ENCODE measurements around the gene SASS6.

DNA sequence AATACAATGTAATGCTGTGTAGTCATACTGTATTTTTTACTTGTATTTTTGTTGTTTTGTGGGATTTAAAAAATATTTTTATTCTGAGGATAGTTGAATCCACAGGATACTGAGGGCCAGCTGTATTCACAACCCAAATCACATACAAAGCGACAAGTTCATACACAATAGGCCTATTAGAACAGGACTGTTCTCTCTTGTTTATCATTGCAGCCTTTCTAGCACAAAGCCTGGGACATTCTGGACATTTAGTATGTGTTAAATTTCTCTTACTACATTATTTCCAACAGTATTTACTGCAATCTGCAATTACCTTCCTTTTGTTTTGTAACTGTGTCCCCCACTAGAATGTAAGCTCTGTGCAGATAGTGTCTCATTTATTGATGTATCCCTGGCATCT, 97.5 kb downstream of the SASS6 start:
- TF ChIP-seq POLR2A (IDR thresholded peaks at IDR 0.05; ENCODE audit: low read length) (no peak), GATA1 (IDR thresholded peaks at IDR 0.05; ENCODE audit: low read depth, low read length) (no peak)

Measured in erythroblast (primary cell).